Cardiac atrium fibroblast (primary cell): Measurements from ENCODE around the gene IL31RA. TPM values are rescaled to one million over a fixed set of nuclear protein-coding genes. Genes with fewer than 3 reads are reported as not detected.

Experiments used
- total RNA-seq: library from RNA; depleted of rRNA; stranded (reverse); fragments of >200 nt; gene quantifications from 2 replicates; pipeline ENCODE4 v1.2.3, GENCODE V29; 2015

IL31RA gene
- 0.18 and 0.32 TPM in 2 replicates for total RNA-seq

GRCh38 chr5:55850839-55851674 is at the start of gene IL31RA:
Gene IL31RA, plus strand, starts transcription at chr5:55851357. Its CDS starts 214 bp downstream, at chr5:55851571.

Other genes with a start within 250 kb of the IL31RA start
- gene SLC38A9, start 139.0 kb upstream of the IL31RA start, total RNA-seq = 7.3 and 10.5 TPM in 2 replicates
- gene DDX4, start 113.3 kb upstream of the IL31RA start, total RNA-seq = not detected in 2 replicates
- 580 and 1,046 TPM in 2 replicates for gene IL6ST, start 143.6 kb downstream of the IL31RA start, total RNA-seq